Measurements from ENCODE around the gene NXPH1. TPM values are rescaled to one million over a fixed set of nuclear protein-coding genes. Genes with fewer than 3 reads are reported as not detected.

NXPH1 gene
- total RNA-seq, 1 donor from 2014 or later = not detected

- no peak overlapping the region for H3K4me3 ChIP-seq (ENCODE audit: low read depth, low read length)
- DNase-seq (ENCODE audit: low read depth) = no peak
- TF ChIP-seq CTCF (conservative IDR thresholded peaks at IDR 0.05; ENCODE audit: low read depth, low read length) = no peak
These were observed 156.8 kb downstream of the NXPH1 start for GRCh38 chr7:8590225-8590624.

GRCh38 chr7:8590791-8591190, 157.4 kb downstream of the NXPH1 start:
- DNase-seq (ENCODE audit: low read depth) = no peak
- TF ChIP-seq CTCF (conservative IDR thresholded peaks at IDR 0.05; ENCODE audit: low read depth, low read length) = no peak
- no peak overlapping the region for H3K4me3 ChIP-seq (ENCODE audit: low read depth, low read length)

GRCh38 chr7:8591289-8591688, 157.9 kb downstream of the NXPH1 start:
- no peak for TF ChIP-seq CTCF (conservative IDR thresholded peaks at IDR 0.05; ENCODE audit: low read depth, low read length)
- DNase-seq (ENCODE audit: low read depth) = no peak
- H3K4me3 ChIP-seq (ENCODE audit: low read depth, low read length) = no peak overlapping the region

- no peak for DNase-seq (ENCODE audit: low read depth)
- no peak for TF ChIP-seq CTCF (conservative IDR thresholded peaks at IDR 0.05; ENCODE audit: low read depth, low read length)
- no peak overlapping the region for H3K4me3 ChIP-seq (ENCODE audit: low read depth, low read length)
These were observed 158.8 kb downstream of the NXPH1 start for GRCh38 chr7:8592167-8592566.

GRCh38 chr7:8594115-8594514, 160.7 kb downstream of the NXPH1 start:
- H3K4me3 ChIP-seq (ENCODE audit: low read depth, low read length) = no peak overlapping the region
- TF ChIP-seq CTCF (conservative IDR thresholded peaks at IDR 0.05; ENCODE audit: low read depth, low read length) = no peak
- DNase-seq (ENCODE audit: low read depth) = no peak

- H3K4me3 ChIP-seq (ENCODE audit: low read depth, low read length) = no peak overlapping the region
- DNase-seq (ENCODE audit: low read depth) = no peak
- TF ChIP-seq CTCF (conservative IDR thresholded peaks at IDR 0.05; ENCODE audit: low read depth, low read length) = no peak
These were observed 164.2 kb downstream of the NXPH1 start for GRCh38 chr7:8597565-8597964.

- H3K4me3 ChIP-seq (ENCODE audit: low read depth, low read length) = no peak overlapping the region
- no peak for DNase-seq (ENCODE audit: low read depth)
- no peak for TF ChIP-seq CTCF (conservative IDR thresholded peaks at IDR 0.05; ENCODE audit: low read depth, low read length)
These were observed 167.7 kb downstream of the NXPH1 start for GRCh38 chr7:8601121-8601520.

Measured in epithelial cell of proximal tubule (primary cell).